Posterior cingulate gyrus (tissue), 11 donors: ENCODE results near the gene GP9.
"Not testable (repeated sequence)": the region's sequence is repeated elsewhere in the genome, so short reads cannot be mapped to it uniquely, and the experiment has no call there.

ENCODE experiments used
- DNase-seq, 10 donors: peaks; one replicate each; pipeline versions ENCODE4 v3.0.0 to v3.0.0-alpha.2; 2020 to 2021; ENCODE audit warnings: mixed read lengths in 3 of 10
- intact Hi-C: fragments of 100-400 bp; cut with DNase I; formaldehyde crosslinking; loops from one replicate; pipeline ENCODE4 v1.15.1; 2023

GP9 gene

GRCh38 chr3:129065016-129065719, 4.6 kb downstream of the GP9 start:
- peak in 1 of 10 donors; percentile 68 for DNase-seq
- intact Hi-C loops = no loop called here

GRCh38 chr3:129065720-129066073, 5.1 kb downstream of the GP9 start:
- intact Hi-C loops = no loop called here
- DNase-seq = peak in 1 of 10 donors; percentile 18

- peak in 1 of 10 donors; percentile 22 for DNase-seq
- intact Hi-C loops = not testable (repeated sequence)
Measured at GRCh38 chr3:129067719-129068118, 7.1 kb downstream of the GP9 start.

- intact Hi-C loops = no loop called here
- DNase-seq = peak in 1 of 10 donors; percentile 79
Measured at GRCh38 chr3:129068291-129068886, 7.8 kb downstream of the GP9 start.

GRCh38 chr3:129069313-129070085, 8.9 kb downstream of the GP9 start:
- intact Hi-C loops = not testable (repeated sequence)
- DNase-seq = peak in 1 of 10 donors; percentile 59

- no peak for DNase-seq
Measured at GRCh38 chr3:129070086-129070885, 9.7 kb downstream of the GP9 start.

GRCh38 chr3:129077222-129077621, 16.6 kb downstream of the GP9 start:
- DNase-seq = no peak

More at GRCh38 chr3:129070086-129070885, 9.7 kb downstream of the GP9 start:
- intact Hi-C loops = no loop called here

GRCh38 chr3:129078510-129078909, 17.9 kb downstream of the GP9 start:
- no peak for DNase-seq
- intact Hi-C loops = no loop called here

More at GRCh38 chr3:129077222-129077621, 16.6 kb downstream of the GP9 start:
- intact Hi-C loops = no loop called here

GRCh38 chr3:129081503-129081902, 20.9 kb downstream of the GP9 start:
- DNase-seq = peak in 1 of 10 donors; percentile 16
- intact Hi-C loops = loop anchor here (10.0 kb wide), 1 partner anchor 107 kb away; no protein-coding TSS in a partner anchor

- DNase-seq = peak in 1 of 10 donors; percentile 69
- intact Hi-C loops = loop anchor here (10.0 kb wide), 1 partner anchor 107 kb away; no protein-coding TSS in a partner anchor
Measured at GRCh38 chr3:129082026-129082425, 21.4 kb downstream of the GP9 start.

GRCh38 chr3:129084501-129084900, 23.9 kb downstream of the GP9 start:
- intact Hi-C loops = loop anchor here (10.0 kb wide), 1 partner anchor 110 kb away; no protein-coding TSS in a partner anchor
- peak in 1 of 10 donors; percentile 69 for DNase-seq

- intact Hi-C loops = loop anchor here (10.0 kb wide), 1 partner anchor 110 kb away; no protein-coding TSS in a partner anchor
Measured at GRCh38 chr3:129085165-129085715, 24.7 kb downstream of the GP9 start.

GRCh38 chr3:129085818-129086217, 25.2 kb downstream of the GP9 start:
- peak in 1 of 10 donors; percentile 56 for DNase-seq
- intact Hi-C loops = loop anchor here (10.0 kb wide), 1 partner anchor 111 kb away; no protein-coding TSS in a partner anchor

More at GRCh38 chr3:129085165-129085715, 24.7 kb downstream of the GP9 start:
- DNase-seq = peak in 2 of 10 donors; percentile 62 to 87

- intact Hi-C loops = loop anchor here (10.0 kb wide), 1 partner anchor 112 kb away; no protein-coding TSS in a partner anchor
- DNase-seq = peak in 1 of 10 donors; percentile 66
Measured at GRCh38 chr3:129087138-129087702, 26.6 kb downstream of the GP9 start.

- intact Hi-C loops = loop anchor here (10.0 kb wide), 1 partner anchor 113 kb away; no protein-coding TSS in a partner anchor
Measured at GRCh38 chr3:129087904-129088303, 27.3 kb downstream of the GP9 start.

GRCh38 chr3:129088312-129088711, 27.7 kb downstream of the GP9 start:
- intact Hi-C loops = loop anchor here (10.0 kb wide), 1 partner anchor 114 kb away; no protein-coding TSS in a partner anchor
- DNase-seq = not testable (repeated sequence)

More at GRCh38 chr3:129087904-129088303, 27.3 kb downstream of the GP9 start:
- peak in 5 of 10 donors; percentile 23 to 87 (median 31) for DNase-seq

- intact Hi-C loops = no loop called here
- DNase-seq = peak in 1 of 10 donors; percentile 67
Measured at GRCh38 chr3:129095285-129095684, 34.7 kb downstream of the GP9 start.

GRCh38 chr3:129100274-129100673, 39.7 kb downstream of the GP9 start:
- intact Hi-C loops = no loop called here
- peak in 1 of 10 donors; percentile 1 for DNase-seq
